Measurements from ENCODE around the gene OTOP3.

DNA sequence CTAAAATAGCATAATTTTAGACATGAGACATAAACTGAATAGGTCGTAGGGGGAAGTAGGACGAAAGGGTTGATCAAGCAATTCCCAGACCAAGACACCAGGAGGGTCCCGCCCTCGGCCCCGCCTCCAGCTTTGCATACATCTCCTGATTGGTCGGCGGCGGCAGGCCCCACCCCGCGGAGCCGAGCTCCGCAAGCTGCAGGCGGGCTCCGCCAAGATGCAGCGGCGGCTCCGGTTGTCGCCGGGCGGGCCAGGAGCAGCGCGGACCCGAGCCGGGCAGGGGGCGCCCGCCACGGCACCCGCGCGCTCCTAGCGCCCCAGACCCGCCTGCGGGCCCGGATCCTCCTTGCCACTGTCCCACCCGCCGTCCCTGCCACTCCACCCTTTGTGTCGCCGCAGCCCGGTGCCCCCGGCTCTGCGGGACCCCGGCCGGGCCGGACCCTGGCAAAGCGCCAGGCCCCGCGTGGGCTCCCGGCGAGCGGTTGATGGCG is 51.8 kb downstream of the OTOP3 start, which contains the start of gene CDR2L:
- TF ChIP-seq POLR2A (IDR thresholded peaks at IDR 0.05; ENCODE audit: low read depth, low read length) (peak; percentile 81), CHD1 (IDR thresholded peaks at IDR 0.05; ENCODE audit: low read depth, low read length) (no peak), RCOR1 (IDR thresholded peaks at IDR 0.05; ENCODE audit: insufficient replicate concordance, low read length) (no peak), RAD21 (IDR thresholded peaks at IDR 0.05; ENCODE audit: low read length) (no peak), SMC3 (IDR thresholded peaks at IDR 0.05; ENCODE audit: low read depth, low read length) (no peak), NFE2L2 (IDR thresholded peaks at IDR 0.05; ENCODE audit: low read depth, low read length) (no peak), MXI1 (IDR thresholded peaks at IDR 0.05; ENCODE audit: borderline replicate concordance, low read depth, low read length) (no peak), MAZ (IDR thresholded peaks at IDR 0.05; ENCODE audit: borderline replicate concordance, low read depth, low read length) (peak; percentile 36; the same call in 1 of the 2 replicates), BHLHE40 (IDR thresholded peaks at IDR 0.05; ENCODE audit: low read depth, low read length) (no peak), MAFK (IDR thresholded peaks at IDR 0.05; ENCODE audit: low read depth, low read length) (no peak), RFX5 (IDR thresholded peaks at IDR 0.05; ENCODE audit: low read depth, low read length) (no peak)
- TF ChIP-seq, protein P1, sequence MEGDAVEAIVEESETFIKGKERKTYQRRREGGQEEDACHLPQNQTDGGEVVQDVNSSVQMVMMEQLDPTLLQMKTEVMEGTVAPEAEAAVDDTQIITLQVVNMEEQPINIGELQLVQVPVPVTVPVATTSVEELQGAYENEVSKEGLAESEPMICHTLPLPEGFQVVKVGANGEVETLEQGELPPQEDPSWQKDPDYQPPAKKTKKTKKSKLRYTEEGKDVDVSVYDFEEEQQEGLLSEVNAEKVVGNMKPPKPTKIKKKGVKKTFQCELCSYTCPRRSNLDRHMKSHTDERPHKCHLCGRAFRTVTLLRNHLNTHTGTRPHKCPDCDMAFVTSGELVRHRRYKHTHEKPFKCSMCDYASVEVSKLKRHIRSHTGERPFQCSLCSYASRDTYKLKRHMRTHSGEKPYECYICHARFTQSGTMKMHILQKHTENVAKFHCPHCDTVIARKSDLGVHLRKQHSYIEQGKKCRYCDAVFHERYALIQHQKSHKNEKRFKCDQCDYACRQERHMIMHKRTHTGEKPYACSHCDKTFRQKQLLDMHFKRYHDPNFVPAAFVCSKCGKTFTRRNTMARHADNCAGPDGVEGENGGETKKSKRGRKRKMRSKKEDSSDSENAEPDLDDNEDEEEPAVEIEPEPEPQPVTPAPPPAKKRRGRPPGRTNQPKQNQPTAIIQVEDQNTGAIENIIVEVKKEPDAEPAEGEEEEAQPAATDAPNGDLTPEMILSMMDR (conservative IDR thresholded peaks at IDR 0.05; ENCODE audit: low read depth, low read length), result no peak
- TF ChIP-seq, protein P2, sequence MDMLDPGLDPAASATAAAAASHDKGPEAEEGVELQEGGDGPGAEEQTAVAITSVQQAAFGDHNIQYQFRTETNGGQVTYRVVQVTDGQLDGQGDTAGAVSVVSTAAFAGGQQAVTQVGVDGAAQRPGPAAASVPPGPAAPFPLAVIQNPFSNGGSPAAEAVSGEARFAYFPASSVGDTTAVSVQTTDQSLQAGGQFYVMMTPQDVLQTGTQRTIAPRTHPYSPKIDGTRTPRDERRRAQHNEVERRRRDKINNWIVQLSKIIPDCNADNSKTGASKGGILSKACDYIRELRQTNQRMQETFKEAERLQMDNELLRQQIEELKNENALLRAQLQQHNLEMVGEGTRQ (IDR thresholded peaks at IDR 0.05; ENCODE audit: low read depth, low read length), result no peak
- TF ChIP-seq, protein P3, sequence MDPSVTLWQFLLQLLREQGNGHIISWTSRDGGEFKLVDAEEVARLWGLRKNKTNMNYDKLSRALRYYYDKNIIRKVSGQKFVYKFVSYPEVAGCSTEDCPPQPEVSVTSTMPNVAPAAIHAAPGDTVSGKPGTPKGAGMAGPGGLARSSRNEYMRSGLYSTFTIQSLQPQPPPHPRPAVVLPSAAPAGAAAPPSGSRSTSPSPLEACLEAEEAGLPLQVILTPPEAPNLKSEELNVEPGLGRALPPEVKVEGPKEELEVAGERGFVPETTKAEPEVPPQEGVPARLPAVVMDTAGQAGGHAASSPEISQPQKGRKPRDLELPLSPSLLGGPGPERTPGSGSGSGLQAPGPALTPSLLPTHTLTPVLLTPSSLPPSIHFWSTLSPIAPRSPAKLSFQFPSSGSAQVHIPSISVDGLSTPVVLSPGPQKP (IDR thresholded peaks at IDR 0.05; ENCODE audit: borderline replicate concordance, low read depth, low read length), result no peak
